GM19043 (cell line): ENCODE results near the gene GLRA1.
"Not testable (repeated sequence)": the region's sequence is repeated elsewhere in the genome, so short reads cannot be mapped to it uniquely, and the experiment has no call there.

Source experiments
- ATAC-seq: cut with Tn5 transposase; IDR thresholded peaks from one replicate; pipeline ENCODE4 v1.9.1; 2021; ENCODE audit warnings: low read depth; ENCODE audit not compliant: unreplicated experiment

GLRA1 gene

GRCh38 chr5:151886546-151887275 lies 37.9 kb downstream of the GLRA1 start:
- no peak for ATAC-seq

GRCh38 chr5:151885138-151885908 lies 39.3 kb downstream of the GLRA1 start:
- no peak for ATAC-seq

DNA sequence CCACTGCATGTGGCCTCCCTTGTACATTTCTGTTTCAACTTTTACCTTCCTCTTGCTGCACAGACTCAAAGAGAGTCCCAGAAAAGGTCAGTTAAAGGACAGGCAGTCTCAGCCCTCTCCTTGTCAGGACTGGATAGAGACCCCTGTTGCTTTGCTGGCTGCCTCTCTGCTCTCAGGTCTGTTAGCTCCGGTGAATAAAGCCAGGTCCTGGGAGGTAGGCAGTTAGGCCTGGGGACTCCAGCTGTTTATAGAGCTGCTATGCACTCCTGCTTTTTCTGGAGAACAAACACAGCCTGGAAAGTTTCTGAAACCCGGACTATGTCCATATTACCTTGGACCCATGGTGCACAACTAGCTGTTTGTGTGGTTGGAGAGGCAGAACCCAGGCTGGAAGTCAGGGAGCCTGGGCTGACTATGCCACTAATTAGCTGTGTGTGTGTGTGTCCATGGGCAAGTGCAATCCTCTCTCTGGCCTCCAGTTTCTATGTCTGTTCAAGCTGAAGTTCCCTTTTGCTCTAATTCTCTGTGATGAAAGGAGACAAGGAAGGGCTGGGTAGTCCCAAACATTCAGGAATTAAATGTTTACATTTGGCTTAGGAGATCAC lies 42.9 kb downstream of the GLRA1 start:
- ATAC-seq = no peak

DNA sequence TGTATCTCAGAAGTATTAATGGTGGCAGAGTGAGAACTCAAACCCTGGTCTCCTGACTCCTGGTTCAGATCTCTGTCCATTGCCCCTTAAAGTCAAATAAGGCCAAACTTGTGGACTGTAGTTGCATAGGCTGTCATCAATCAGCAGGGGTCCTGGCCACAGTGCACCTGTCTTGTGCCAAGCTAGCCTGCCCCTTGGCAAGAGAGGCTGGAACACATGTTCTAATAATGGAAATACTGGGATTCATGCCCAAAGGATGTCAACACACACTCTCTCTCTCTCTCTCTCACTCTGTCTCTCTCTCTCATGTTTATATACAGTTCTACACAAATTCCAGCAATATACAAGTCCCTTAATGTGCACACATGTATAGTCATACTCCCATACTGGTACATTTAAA lies 44.3 kb downstream of the GLRA1 start:
- ATAC-seq = no peak

DNA sequence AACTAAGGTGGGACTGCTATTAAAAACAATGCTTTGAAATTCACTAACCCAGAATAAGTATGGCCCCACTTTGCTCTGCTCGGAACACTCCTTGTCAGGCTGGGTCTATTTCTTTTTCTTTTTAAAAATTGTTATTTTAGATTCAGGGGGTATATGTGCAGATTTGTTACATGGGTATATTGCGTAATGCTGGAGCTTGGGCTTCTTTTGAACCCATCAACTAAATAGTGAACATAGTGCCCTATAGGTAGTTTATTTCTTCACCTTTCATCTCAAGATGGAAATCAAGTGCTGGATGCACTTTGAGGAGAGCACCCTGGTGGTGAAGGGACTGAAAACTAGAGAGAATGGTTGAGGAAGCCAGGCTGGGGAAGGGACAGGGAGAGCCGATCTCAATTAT lies 51.0 kb downstream of the GLRA1 start:
- ATAC-seq = no peak

DNA sequence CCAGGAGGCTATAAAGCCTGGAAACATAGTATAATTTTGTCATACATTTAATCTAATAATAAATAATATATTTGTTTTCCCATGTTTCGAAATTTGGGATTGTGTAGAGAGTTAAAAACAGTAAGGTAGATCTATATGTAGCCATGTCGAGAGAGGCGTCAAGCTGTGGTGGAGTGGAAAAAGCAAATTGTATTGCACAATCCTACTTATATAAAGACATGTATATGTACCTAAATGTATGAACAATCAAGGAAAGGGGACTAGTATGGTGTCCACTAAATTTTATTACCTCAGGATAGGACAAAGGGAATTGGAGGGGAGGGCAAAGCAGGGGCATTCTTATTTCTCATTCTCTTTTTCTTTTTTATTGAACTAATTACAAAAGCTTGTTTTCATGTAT lies 52.0 kb downstream of the GLRA1 start:
- no peak for ATAC-seq

- no peak for ATAC-seq
Observed at GRCh38 chr5:151870820-151871219, 53.8 kb downstream of the GLRA1 start.

- ATAC-seq = no peak
Observed at GRCh38 chr5:151870271-151870670, 54.4 kb downstream of the GLRA1 start.

- no peak for ATAC-seq
Observed at GRCh38 chr5:151869843-151870242, 54.8 kb downstream of the GLRA1 start.

GRCh38 chr5:151868451-151868850 lies 56.2 kb downstream of the GLRA1 start:
- ATAC-seq = no peak

GRCh38 chr5:151864061-151864748 lies 60.4 kb downstream of the GLRA1 start:
- no peak for ATAC-seq

GRCh38 chr5:151863566-151863965 lies 61.1 kb downstream of the GLRA1 start:
- ATAC-seq = no peak

DNA sequence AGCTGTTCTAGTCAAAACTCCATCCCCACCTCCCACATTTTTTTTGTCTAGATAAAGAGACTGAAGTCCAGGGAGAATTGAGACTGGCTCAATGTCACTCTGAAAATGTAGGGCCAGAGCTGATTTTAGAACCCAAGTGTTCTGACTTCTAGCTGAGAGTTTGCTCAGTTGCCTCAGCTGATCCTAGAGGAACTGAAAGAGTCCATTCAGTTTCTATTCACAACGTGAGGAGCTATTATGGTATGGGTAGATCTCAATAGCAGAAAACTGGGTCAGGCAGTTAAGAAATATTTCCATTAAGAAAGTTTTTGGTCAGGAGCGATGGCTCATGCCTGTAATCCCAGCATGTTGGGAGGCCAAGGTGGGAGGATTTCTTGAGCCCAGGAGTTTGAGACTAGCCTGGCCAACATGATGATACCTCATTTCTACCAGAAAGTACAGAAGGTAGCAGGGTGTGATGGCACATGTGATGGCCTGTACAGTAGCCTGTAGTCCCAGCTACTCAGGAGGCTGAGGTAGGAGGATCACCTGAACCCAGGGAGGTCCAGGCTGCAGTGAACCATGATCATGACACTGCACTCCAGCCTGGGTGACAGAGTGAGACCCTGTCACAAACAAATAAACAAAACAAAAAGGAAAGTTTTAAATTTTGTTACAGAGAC lies 61.7 kb downstream of the GLRA1 start:
- ATAC-seq = no peak

DNA sequence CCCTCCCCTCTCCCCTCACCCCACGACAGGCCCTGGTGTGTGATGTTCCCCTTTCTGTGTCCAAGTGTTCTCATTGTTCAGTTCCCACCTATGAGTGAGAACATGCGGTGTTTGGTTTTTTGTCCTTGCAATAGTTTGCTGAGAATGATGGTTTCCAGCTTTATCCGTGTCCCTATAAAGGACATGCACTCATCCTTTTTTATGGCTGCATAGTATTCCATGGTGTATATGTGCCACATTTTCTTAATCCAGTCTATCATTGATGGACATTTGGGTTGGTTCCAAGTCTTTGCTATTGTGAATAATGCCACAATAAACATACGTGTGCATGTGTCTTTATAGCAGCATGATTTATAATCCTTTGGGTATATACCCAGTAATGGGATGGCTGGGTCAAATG lies 63.8 kb downstream of the GLRA1 start:
- not testable (repeated sequence) for ATAC-seq

GRCh38 chr5:151856861-151857260 lies 67.8 kb downstream of the GLRA1 start:
- no peak for ATAC-seq

GRCh38 chr5:151855701-151856100 lies 69.0 kb downstream of the GLRA1 start:
- no peak for ATAC-seq

GRCh38 chr5:151847871-151848270 lies 76.8 kb downstream of the GLRA1 start:
- no peak for ATAC-seq

- no peak for ATAC-seq
Observed at GRCh38 chr5:151846765-151847164, 77.9 kb downstream of the GLRA1 start.

GRCh38 chr5:151832843-151833242 lies 91.8 kb downstream of the GLRA1 start:
- not testable (repeated sequence) for ATAC-seq

GRCh38 chr5:151829370-151829769 lies 95.3 kb downstream of the GLRA1 start:
- no peak for ATAC-seq

- ATAC-seq = peak; percentile 59
Observed at GRCh38 chr5:151825445-151825844, 99.2 kb downstream of the GLRA1 start.
